Skeletal muscle tissue (tissue), 4 donors: Measurements from ENCODE around the gene ARMH4. TPM values are rescaled to one million over a fixed set of nuclear protein-coding genes. Genes with fewer than 3 reads are reported as not detected.
A peak's percentile ranks its signal among the peaks of the same experiment; 100 is the strongest.

Experiments
- H3K27ac ChIP-seq: one replicate; pipeline ENCODE4 v1.7.0; 2013; ENCODE audit warnings: mild to moderate bottlenecking, low read depth, low read length, inconsistent platforms
- H3K27me3 ChIP-seq, 3 donors: one replicate each; pipeline ENCODE4 v1.7.0; 2013; ENCODE audit warnings: low read length in 3 of 3; ENCODE audit not compliant: control insufficient read depth in 3 of 3, insufficient read depth in 3 of 3
- H3K36me3 ChIP-seq, 3 donors: one replicate each; pipeline ENCODE4 v1.7.0; 2013; ENCODE audit warnings: low read length in 3 of 3; ENCODE audit not compliant: control insufficient read depth in 3 of 3, insufficient read depth in 3 of 3
- H3K4me1 ChIP-seq, 3 donors: one replicate each; pipeline ENCODE4 v1.7.0; 2013; ENCODE audit warnings: low read length in 3 of 3, mild to moderate bottlenecking in 3 of 3; ENCODE audit not compliant: control insufficient read depth in 3 of 3, insufficient read depth in 3 of 3
- H3K4me3 ChIP-seq, 3 donors: one replicate each; pipeline ENCODE4 v1.7.0; 2013; ENCODE audit warnings: low read length in 3 of 3
- H3K9ac ChIP-seq, 3 donors: one replicate each; pipeline ENCODE4 v1.7.0; 2013; ENCODE audit warnings: low read length in 3 of 3, mild to moderate bottlenecking in 3 of 3, moderate library complexity in 2 of 3, low read depth in 1 of 3
- H3K9me3 ChIP-seq, 3 donors: one replicate each; pipeline ENCODE4 v1.7.0; 2013; ENCODE audit warnings: low read length in 3 of 3; ENCODE audit not compliant: control insufficient read depth in 3 of 3
- total RNA-seq: library from RNA; depleted of rRNA; stranded (reverse); fragments of >200 nt; gene quantifications from one replicate; pipeline ENCODE4 v1.2.3, GENCODE V29; 2014
- donor health status: Osteomylitis.

Gene ARMH4
- total RNA-seq, 1 donor from 2014 or later, result 6.8 TPM

DNA sequence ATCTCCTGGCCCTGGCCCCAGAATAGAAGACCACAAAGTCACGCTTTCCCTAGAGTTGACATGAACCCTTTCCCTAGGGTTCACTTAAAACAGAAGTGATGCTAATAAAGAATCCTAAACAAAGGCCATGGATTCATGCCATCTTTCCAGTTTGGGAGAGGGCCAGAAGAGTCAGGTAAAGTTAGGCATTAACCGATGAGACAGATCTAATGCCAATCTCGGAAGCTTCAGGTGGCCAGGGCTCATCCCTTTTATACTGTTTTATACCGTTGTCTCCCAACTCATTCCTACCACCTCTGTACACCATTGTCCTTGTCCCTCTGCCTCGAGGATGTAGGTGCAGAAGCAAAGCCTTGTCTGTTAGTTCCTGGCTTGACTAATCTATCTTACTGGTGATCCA, 25.1 kb upstream of the ARMH4 start:
- Histone ChIP-seq H3K27ac (no peak overlapping the region), H3K9me3 (no peaks in the 10 kb centered on the region)

DNA sequence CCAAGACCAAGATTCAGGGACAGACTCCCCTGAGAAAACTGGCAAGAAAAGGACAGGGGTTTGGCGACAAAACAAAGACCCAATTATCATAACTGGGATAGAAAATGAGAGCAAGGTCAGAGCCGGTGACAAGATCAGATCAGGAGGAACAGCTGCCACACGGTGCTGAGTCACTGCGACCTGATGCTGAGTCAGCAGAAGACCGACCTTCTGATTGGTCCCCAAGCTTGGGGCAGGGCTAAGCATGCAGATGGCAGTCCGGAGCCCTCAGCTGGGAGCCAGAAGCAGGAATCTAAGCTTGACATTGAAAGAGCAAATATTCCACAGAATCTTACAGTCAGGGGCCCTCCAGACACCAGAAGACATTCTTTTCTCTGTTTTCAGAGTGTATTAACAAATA, 19.1 kb upstream of the ARMH4 start:
- Histone ChIP-seq H3K27ac (no peak overlapping the region), H3K36me3 (no peaks in the 10 kb centered on the region), H3K9ac (no peak overlapping the region), H3K27me3 (no peaks in the 10 kb centered on the region), H3K9me3 (no peaks in the 10 kb centered on the region), H3K4me1 (peaks cover 3 to 7% (median 7%) of the 10 kb centered on the region in 3 donors), H3K4me3 (peak overlapping the region; percentile 7 to 29 (median 22))

More for the DNA sequence above, 25.1 kb upstream of the ARMH4 start:
- H3K36me3 ChIP-seq, result no peaks in the 10 kb centered on the region
- no peak overlapping the region for H3K4me3 ChIP-seq
- H3K9ac ChIP-seq, result no peak overlapping the region
- no peaks in the 10 kb centered on the region for H3K4me1 ChIP-seq
- no peaks in the 10 kb centered on the region for H3K27me3 ChIP-seq

DNA sequence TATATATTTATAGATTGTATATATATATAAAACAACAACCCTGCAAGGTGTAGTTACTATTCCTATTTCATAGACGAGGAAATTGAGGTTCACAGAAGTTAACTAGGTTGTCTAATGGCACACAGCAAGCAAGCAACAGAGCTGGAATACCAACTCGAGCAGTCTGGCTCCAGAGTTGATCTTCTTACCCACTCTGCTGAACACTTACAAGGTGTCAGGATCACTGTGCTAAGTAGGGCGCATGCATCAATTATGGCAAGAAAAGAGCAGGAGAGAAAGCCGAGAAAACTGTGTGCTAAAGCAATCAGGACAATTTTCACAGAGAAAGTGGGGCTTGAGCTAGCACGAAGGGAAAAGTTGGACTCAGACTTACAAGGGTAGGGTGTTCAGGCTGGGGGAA, 15.9 kb upstream of the ARMH4 start:
- Histone ChIP-seq H3K27me3 (no peaks in the 10 kb centered on the region), H3K36me3 (no peaks in the 10 kb centered on the region), H3K4me1 (peaks cover 3 to 7% (median 7%) of the 10 kb centered on the region in 3 donors), H3K9me3 (no peaks in the 10 kb centered on the region), H3K4me3 (no peak overlapping the region), H3K27ac (no peak overlapping the region), H3K9ac (no peak overlapping the region)

DNA sequence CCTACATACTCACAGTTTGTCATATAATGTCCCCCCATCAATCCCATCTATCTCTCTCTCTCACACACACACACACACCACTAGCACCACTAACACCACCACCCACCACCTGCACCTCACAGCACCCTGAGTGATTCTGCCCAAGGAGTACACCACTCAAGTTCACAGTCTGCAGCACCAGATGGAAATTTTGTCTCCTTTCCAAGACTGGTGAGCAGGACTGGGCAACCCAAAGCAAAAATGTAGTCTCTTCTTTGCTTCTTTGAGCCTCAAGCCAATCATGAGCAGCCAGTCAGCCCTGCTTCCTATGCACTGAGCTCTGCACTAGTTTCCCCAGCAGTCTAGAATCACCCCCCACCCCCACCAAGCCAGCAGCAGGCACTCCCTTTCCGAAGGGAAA, 15.0 kb upstream of the ARMH4 start:
- Histone ChIP-seq H3K4me3 (no peak overlapping the region), H3K27me3 (no peaks in the 10 kb centered on the region), H3K27ac (no peak overlapping the region), H3K9me3 (no peaks in the 10 kb centered on the region), H3K9ac (no peak overlapping the region), H3K36me3 (no peaks in the 10 kb centered on the region), H3K4me1 (peaks cover 3 to 7% (median 7%) of the 10 kb centered on the region in 3 donors)

DNA sequence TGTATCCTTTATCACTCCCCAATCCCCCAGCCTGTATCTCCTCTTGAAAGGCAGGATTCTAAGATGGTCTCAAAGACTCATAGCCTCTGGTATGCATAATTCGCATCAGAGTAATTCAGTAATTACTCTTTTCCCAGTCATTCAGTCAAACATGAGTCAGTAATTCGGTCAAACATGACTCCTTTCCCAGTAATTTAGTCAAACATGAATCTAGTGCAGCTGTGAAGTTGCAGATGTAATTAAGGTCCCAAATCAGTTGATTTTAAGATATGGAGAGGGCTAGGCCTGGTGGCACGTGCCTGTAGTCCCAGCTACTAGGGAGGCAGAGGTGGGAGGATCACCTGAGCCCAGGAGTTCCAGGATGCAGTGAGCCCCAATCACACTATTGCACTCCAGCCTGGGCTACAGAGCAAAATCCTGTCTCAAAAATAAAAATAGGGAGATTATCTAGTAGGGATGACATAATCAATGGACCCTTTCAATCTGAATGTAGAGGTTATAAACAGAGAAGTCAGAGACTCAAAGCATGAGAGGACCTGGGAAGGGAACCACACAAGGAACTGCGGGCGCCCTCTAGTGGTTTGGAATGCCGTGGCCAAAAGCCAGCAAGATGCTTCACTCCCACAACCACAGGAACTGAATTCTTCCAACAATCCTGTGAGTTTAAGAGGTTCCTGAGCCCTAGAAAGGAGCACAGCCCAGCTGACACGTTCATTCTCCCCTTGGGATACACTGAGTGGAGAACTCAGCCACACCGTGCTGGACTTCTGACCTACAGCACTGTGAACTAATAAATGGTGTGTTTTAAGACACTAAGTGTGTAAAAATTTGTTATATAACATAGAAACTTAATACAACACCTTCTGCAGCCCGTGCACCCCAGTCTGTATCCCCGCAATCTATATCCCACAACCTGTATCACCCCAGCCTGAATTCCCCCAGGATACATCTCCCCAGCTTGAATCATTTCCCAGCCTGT, 14.3 kb upstream of the ARMH4 start:
- no peak overlapping the region for H3K9ac ChIP-seq
- H3K27ac ChIP-seq, result no peak overlapping the region
- no peak overlapping the region for H3K4me3 ChIP-seq
- no peaks in the 10 kb centered on the region for H3K9me3 ChIP-seq
- no peaks in the 10 kb centered on the region for H3K27me3 ChIP-seq
- H3K4me1 ChIP-seq, result peaks cover 3 to 7% (median 7%) of the 10 kb centered on the region in 3 donors
- H3K36me3 ChIP-seq, result no peaks in the 10 kb centered on the region

DNA sequence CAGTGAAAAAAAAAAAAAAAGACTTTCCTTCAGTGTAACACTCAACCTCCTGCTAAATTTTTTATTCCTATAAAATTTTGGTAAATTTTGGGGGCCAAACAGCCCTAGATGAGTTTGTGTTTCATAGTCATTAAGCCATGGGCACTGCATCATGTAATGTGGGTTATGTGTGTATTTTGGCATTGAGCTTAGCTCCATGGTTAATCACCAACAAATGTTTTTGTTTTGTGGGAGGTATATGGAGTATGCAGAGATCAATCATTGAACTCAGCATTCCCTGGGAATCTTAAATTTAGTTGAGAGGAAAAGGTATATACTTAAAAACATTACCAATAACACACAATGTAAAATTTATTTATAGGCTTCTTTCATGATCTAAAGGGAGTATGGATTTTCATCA, 8.5 kb upstream of the ARMH4 start:
- H3K27me3 ChIP-seq, result no peaks in the 10 kb centered on the region
- H3K9ac ChIP-seq, result no peak overlapping the region
- H3K4me3 ChIP-seq, result no peak overlapping the region
- no peak overlapping the region for H3K27ac ChIP-seq
- no peaks in the 10 kb centered on the region for H3K9me3 ChIP-seq
- H3K36me3 ChIP-seq, result no peaks in the 10 kb centered on the region
- H3K4me1 ChIP-seq, result no peaks in the 10 kb centered on the region

DNA sequence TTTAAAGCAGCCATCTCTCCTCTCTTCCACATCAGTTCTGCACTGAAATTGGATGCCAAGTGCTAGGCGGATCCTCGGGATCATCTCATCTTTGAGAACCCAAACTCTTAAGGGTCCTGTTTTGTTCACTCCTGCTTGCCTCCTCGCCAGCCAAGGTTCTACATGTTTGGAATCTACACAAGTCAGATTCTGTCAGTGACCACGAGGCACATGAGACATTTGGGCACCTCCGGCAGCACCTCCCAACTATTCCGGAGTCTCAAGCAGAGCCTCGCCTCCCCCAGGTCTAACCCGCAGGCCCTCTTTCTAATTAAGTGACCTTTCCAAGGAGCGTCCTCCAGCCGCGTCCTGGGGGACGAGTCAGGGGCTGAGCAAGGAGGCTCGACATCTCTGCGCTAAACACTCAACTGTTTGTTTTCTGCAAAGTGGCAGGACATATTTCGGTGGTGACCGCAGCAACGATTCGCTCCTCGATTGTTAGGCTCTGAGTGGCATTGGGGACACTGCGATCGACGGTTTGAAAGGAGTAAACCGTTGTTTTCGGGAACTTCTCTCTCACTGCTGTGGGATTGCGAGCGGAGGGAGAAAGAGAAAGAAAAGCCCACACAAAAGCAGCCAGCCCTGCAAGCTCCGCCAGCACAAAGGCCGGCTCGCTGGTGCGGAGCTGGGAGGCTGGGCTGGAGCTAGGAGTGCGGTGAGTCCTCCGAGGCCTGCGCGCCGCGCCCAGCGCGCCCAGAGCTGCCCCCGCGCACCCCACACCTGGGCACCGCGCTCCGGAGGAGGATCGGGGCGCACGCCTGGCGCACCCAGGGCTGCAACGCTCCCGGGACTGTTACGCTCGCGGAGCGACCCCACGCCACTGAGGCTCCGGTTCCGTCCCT, 640 bp downstream of the ARMH4 start:
- Histone ChIP-seq H3K4me3 (peak overlapping the region; percentile 82 to 83 (median 82)), H3K27me3 (peaks cover 0 to 23% (median 5%) of the 10 kb centered on the region in 3 donors), H3K27ac (no peak overlapping the region), H3K36me3 (no peaks in the 10 kb centered on the region), H3K4me1 (peaks cover 5 to 19% (median 10%) of the 10 kb centered on the region in 3 donors), H3K9ac (peak overlapping the region; percentile 58 to 73 (median 61)), H3K9me3 (no peaks in the 10 kb centered on the region)

DNA sequence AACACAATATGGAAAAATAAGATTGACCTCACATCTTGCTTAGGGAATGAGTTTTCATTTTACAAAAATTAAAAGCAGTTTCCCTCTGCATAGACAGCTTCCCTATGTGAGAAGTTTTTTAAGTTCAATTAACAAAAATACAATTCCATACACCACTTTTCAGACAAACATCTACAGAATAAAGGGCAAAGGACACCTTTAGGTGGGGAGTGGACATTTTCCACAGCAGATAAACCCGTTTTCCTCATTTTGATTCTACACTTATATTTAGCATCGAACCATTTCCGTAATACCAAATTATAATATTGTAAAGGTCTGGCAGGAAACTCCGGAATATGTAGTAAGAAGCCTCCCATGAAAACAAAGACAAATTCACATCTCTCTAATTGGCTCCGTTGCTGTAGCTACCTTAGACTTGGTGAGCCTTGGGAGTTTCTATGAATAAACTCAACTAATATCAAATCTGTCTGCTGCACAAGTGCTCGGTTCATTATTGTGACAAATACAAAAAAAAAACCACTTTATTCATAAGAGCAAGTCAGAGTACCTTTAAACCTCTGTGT, 1.7 kb downstream of the ARMH4 start:
- Histone ChIP-seq H3K9me3 (no peaks in the 10 kb centered on the region), H3K9ac (no peak overlapping the region), H3K27ac (no peak overlapping the region), H3K4me1 (peaks cover 5 to 19% (median 10%) of the 10 kb centered on the region in 3 donors), H3K36me3 (no peaks in the 10 kb centered on the region), H3K4me3 (peak overlapping the region in 1 of 3 donors; percentile 82), H3K27me3 (peaks cover 0 to 23% (median 5%) of the 10 kb centered on the region in 3 donors)

DNA sequence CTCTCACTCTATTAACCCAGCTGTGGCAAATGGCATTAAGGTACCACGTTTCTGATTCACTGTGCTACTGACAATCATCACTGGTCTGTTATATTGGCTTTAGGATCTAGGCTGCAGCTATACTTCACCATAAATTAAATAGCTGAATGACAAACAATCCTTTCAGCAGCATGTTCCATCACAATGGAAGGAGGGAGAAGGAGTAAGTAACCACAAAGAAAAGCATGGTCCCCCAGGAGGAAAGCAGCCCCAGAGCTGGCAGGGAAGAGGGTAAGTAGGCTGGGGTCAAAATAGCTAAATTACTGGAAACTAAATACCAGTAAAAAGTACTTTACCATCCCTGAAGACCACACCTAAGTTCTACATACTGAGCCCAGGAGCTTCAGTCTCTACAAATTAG, 2.8 kb downstream of the ARMH4 start:
- Histone ChIP-seq H3K27ac (no peak overlapping the region), H3K9ac (no peak overlapping the region), H3K4me3 (no peak overlapping the region), H3K36me3 (no peaks in the 10 kb centered on the region), H3K9me3 (no peaks in the 10 kb centered on the region), H3K27me3 (peaks cover 0 to 23% (median 5%) of the 10 kb centered on the region in 3 donors), H3K4me1 (peaks cover 5 to 19% (median 10%) of the 10 kb centered on the region in 3 donors)
